HG03064 (cell line): ENCODE data around the gene ADCY2.

Source experiments
- ATAC-seq: cut with Tn5 transposase; IDR thresholded peaks from one replicate; pipeline ENCODE4 v1.9.1; 2021; ENCODE audit warnings: low read depth; ENCODE audit not compliant: unreplicated experiment

The ADCY2 gene

GRCh38 chr5:7435503-7435902 lies 39.6 kb downstream of the ADCY2 start:
- ATAC-seq: no peak

GRCh38 chr5:7436521-7436920 lies 40.6 kb downstream of the ADCY2 start:
- ATAC-seq: no peak

GRCh38 chr5:7437836-7438235 lies 41.9 kb downstream of the ADCY2 start:
- ATAC-seq: no peak

- ATAC-seq: no peak
Observed at GRCh38 chr5:7445068-7445467, 49.1 kb downstream of the ADCY2 start.

- no peak for ATAC-seq
Observed at GRCh38 chr5:7445831-7446230, 49.9 kb downstream of the ADCY2 start.

GRCh38 chr5:7446913-7447312 lies 51.0 kb downstream of the ADCY2 start:
- no peak for ATAC-seq

- ATAC-seq: no peak
Observed at GRCh38 chr5:7453947-7454346, 58.0 kb downstream of the ADCY2 start.

DNA sequence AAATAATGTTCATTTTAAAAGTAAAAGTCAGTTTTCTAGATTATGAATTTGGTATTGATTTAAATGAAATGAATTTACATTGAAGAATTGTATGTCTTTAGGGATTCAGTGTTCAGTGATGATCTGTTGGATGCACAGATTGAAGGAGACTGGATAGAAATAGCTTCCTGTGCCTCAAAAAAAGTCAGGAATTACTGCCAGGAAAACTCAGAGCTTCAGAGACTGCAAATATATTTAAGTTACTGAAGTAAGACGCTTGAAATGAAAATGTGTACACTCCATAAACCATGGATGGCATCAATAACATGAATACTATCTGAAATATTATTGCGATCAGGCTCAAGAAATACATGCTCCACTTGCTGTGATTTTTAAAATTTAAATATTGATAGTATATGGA lies 60.3 kb downstream of the ADCY2 start:
- ATAC-seq: no peak

DNA sequence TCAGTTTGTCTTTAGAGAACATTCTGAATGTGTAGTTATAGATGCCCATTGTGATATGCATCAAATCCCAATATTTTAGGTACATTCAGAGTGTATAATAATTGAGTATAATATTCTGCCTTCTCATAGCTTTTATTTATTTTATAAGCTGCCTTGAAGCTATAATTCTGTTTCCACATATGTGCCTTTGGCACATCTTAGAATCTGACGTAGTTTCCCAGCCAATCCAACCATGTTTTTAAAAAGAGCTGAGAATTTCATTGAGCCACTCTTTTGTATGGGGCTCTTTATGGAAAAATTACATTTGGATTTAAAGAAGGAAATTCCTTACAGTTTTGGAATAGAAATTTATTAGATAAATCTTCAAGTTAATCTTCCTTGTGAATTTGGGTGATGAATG lies 65.4 kb downstream of the ADCY2 start:
- no peak for ATAC-seq

DNA sequence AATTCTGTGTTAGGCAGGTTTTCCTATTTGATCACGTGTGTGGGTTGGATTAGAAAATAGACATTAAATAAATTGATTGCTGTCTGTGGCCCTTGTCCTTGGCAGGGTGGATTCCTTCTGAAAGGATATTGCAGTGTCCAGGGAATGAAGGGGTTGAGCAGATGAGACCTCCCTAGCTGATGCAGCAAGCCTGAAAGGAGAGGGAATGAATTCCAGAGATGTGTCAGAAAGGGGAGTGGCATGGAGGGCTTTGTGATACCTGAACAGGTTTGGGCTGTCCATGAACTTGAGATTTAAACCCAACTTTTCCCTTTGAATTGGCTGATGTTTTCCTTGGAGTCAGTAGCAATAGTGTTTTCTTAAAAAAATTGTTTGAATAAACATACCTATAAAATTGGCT lies 66.8 kb downstream of the ADCY2 start:
- ATAC-seq: no peak

- no peak for ATAC-seq
Observed at GRCh38 chr5:7464182-7464581, 68.2 kb downstream of the ADCY2 start.

DNA sequence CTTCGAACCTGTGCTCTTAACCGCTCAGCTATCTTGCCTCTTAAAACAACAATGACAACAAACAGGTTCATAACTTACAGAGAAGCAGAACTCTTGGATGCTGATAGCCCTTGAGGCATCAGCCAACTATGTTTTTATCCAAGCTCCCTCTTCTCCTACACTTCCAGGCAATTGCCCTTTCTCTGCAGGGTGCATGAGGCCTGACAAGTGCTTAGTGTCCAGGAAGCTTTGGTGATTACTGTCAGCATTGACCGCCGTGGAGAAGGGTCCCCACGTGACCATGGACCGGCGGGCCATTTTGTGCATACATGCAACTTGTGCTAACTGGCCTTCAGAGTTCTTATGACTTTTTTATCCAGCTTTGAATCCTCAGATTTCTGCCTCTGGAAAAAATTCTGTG lies 71.2 kb downstream of the ADCY2 start:
- no peak for ATAC-seq

GRCh38 chr5:7468742-7469141 lies 72.8 kb downstream of the ADCY2 start:
- no peak for ATAC-seq

DNA sequence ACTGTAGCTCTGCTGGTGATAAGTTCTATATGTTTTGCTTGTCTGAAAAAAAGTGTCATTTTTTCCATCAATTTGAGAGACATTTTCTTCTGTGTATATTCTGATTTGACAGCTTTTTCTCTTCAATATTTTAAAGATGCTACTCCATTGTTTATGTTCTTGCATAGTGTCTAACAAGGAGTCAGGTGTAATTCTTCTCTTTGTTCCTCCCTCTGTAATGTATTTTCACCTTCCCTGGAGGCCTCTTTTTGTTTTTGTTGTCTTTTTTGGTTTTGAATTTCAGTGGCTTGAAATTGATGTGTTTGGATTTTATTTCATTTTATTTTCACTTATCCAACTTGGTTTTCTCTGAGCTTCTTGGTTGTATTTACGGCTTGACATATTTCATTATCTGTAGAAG lies 75.8 kb downstream of the ADCY2 start:
- no peak for ATAC-seq

DNA sequence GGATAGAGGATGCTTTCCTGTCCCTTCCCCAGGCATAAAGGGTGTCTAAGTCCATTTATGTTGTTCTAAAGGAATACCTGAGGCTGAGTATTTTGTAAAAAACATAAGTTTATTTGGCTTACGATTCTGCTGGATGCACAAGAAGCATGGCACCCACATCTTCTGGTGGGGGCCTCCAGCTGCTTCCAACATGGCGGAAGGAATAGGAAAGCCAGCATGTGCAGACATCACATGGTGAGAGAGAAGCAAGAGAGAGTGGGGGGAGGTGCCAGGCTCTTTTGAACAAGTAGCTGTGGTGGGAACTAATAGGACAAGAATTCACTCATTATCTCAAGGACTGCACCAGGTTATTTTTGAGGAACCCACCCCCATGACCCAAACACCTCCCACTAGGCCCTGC lies 77.2 kb downstream of the ADCY2 start:
- no peak for ATAC-seq

DNA sequence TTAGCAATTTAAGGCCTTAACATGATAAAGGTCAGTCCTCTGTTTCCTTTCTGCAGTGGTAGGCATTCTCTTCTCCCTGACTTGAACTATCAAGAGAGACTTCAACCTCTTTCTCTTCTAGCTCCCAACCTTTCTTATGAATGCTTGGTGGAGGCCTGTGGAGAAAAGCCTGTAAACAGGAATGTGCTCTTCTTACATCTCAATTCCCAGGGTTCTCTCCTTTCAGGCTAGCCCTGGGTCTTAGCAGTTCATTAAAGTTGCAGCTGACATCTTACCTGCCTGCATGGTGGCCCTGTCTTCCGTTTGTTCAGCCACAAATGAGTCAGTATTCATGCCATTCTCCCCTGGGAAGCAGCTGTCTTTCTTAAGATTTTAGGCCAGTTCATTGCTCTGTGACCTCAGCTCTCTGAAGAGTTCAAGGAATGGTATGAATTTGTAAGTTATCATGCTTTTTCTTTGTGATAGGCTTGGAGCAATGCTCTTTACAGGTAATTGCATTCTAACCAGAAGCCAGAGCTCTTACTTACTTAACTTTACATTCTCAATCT lies 77.8 kb downstream of the ADCY2 start:
- no peak for ATAC-seq

- ATAC-seq: no peak
Observed at GRCh38 chr5:7474821-7475403, 79.0 kb downstream of the ADCY2 start.

DNA sequence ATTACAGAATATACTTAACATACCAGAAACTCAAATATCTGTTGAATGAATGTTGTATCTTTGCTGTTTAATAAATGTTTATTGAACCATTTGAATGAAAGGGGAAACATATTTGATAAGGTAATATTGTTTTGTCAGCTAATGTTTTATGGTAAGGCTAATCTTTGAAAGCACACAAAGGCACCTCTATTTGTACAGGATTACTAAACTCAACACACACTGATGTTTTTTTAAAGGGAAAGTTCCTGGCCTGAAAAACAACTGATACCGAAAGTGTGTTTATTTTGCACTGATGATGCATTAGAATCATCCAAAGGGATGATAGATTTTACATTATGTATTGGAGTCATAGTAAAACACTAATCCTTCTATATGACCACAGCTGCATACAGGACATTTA lies 82.5 kb downstream of the ADCY2 start:
- no peak for ATAC-seq

GRCh38 chr5:7488734-7489133 lies 92.8 kb downstream of the ADCY2 start:
- ATAC-seq: no peak

GRCh38 chr5:7492371-7492770 lies 96.4 kb downstream of the ADCY2 start:
- ATAC-seq: no peak

DNA sequence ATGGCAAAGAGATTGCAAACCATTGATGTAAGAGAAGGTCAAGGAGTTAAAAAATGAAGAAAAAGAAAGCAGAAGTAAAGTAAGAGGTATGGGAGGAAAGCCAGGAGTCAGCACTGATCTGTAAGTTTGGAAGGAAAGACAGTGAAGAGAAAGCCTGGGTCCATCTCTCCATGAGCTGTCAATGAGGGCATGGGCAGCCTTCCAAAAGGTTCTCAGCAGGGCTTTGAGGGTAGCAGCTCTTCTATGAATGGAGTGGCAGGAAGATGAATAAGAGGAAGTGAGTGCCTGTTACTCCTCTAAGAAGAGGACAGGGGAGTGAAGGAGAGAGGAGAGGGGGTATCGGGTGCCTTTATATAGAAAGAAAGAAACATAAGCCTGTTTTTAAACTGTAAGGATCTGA lies 97.1 kb downstream of the ADCY2 start:
- no peak for ATAC-seq

- no peak for ATAC-seq
Observed at GRCh38 chr5:7493622-7494021, 97.7 kb downstream of the ADCY2 start.
